Spleen (tissue), 7 donors: Measurements from ENCODE around the gene RAMP1.

ENCODE experiments used
- POLR2A ChIP-seq, 3 donors: fragments of 450-650 bp; IDR thresholded peaks; one replicate each; pipeline ENCODE4 v1.5.1; 2017; ENCODE audit warnings: antibody characterized with exemption in 3 of 3, mild to moderate bottlenecking in 1 of 3
- POLR2AphosphoS5 ChIP-seq, 3 donors: sonication (generic); formaldehyde crosslinking; IDR thresholded peaks; one replicate each; pipeline ENCODE4 v1.5.1; 2017; ENCODE audit warnings: antibody characterized with exemption in 3 of 3
- TF ChIP-seq, protein P1 (sequence below), 11 experiments: fragments of 200-600 bp in 7 of 11; fragments of 450-650 bp in 4 of 11; sonication (generic) in 4 of 11; IDR thresholded peaks in 8 of 11; conservative IDR thresholded peaks in 3 of 11; 1 replicate in 7 of 11; 2 replicates in 4 of 11; pipeline versions ENCODE4 v1.4.0 to v1.8.0; 2016 to 2021; ENCODE audit warnings: antibody characterized with exemption in 11 of 11, inconsistent platforms in 4 of 11, mild to moderate bottlenecking in 1 of 11
- donor health status: DM: no; HTN: no; CAD: no; lungs with moderate emphysema.
- donor health status: DM: no; HTN: no; CAD: no.
- donor health status: DM: no; HTN: no; CAD: no.

DNA sequence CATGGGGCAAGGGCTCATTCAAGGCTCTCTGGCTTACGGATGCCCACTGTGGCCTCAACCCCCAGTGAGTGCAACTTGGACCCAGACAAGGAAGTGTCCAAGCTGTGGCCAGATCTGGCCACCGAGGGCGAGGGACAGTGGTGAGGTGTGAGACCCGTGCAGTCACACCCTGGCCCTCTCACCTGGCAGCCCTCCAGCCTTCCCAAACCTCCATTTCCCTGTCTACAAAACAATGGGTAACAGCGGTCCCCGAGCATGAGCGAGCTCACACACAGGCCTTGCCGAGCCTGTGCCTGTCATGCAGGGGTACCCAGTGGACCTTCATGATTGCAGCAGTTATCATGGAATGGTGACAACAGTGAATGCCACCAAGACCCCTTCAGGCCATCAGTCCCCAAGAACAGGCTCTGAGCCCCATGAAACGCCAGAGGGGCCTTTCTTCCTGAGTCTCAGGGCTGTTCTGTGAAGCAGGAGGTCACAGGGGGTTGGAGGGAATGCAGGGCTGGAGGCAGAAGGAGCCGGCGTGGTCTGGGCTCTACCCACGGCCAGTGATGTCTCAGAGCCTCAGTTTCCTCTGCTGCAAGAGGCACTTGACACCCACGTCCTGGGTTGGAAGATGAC is 49.8 kb downstream of the RAMP1 start:
- no peak for TF ChIP-seq POLR2A (IDR thresholded peaks at IDR 0.05)
- TF ChIP-seq, protein P1, sequence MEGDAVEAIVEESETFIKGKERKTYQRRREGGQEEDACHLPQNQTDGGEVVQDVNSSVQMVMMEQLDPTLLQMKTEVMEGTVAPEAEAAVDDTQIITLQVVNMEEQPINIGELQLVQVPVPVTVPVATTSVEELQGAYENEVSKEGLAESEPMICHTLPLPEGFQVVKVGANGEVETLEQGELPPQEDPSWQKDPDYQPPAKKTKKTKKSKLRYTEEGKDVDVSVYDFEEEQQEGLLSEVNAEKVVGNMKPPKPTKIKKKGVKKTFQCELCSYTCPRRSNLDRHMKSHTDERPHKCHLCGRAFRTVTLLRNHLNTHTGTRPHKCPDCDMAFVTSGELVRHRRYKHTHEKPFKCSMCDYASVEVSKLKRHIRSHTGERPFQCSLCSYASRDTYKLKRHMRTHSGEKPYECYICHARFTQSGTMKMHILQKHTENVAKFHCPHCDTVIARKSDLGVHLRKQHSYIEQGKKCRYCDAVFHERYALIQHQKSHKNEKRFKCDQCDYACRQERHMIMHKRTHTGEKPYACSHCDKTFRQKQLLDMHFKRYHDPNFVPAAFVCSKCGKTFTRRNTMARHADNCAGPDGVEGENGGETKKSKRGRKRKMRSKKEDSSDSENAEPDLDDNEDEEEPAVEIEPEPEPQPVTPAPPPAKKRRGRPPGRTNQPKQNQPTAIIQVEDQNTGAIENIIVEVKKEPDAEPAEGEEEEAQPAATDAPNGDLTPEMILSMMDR (IDR thresholded peaks at IDR 0.05 in 8 of 11, conservative IDR thresholded peaks at IDR 0.05 in 3 of 11): no peak
- no peak for TF ChIP-seq POLR2AphosphoS5 (IDR thresholded peaks at IDR 0.05)
